ENCODE results near the gene CDH10.

Gene CDH10

GRCh38 chr5:24615159-24615558, 29.6 kb downstream of the CDH10 start:
- H3K4me3 ChIP-seq (ENCODE audit: low read depth, low read length), result no peak overlapping the region
- TF ChIP-seq, protein P1, sequence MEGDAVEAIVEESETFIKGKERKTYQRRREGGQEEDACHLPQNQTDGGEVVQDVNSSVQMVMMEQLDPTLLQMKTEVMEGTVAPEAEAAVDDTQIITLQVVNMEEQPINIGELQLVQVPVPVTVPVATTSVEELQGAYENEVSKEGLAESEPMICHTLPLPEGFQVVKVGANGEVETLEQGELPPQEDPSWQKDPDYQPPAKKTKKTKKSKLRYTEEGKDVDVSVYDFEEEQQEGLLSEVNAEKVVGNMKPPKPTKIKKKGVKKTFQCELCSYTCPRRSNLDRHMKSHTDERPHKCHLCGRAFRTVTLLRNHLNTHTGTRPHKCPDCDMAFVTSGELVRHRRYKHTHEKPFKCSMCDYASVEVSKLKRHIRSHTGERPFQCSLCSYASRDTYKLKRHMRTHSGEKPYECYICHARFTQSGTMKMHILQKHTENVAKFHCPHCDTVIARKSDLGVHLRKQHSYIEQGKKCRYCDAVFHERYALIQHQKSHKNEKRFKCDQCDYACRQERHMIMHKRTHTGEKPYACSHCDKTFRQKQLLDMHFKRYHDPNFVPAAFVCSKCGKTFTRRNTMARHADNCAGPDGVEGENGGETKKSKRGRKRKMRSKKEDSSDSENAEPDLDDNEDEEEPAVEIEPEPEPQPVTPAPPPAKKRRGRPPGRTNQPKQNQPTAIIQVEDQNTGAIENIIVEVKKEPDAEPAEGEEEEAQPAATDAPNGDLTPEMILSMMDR (IDR thresholded peaks at IDR 0.05; ENCODE audit: borderline replicate concordance, insufficient read depth, low read depth, low read length), result no peak

GRCh38 chr5:24609706-24610105, 35.1 kb downstream of the CDH10 start:
- TF ChIP-seq, protein P1 (IDR thresholded peaks at IDR 0.05; ENCODE audit: borderline replicate concordance, insufficient read depth, low read depth, low read length), result no peak
- H3K4me3 ChIP-seq (ENCODE audit: low read depth, low read length), result no peak overlapping the region

GRCh38 chr5:24606971-24607370, 37.8 kb downstream of the CDH10 start:
- TF ChIP-seq, protein P1 (IDR thresholded peaks at IDR 0.05; ENCODE audit: borderline replicate concordance, insufficient read depth, low read depth, low read length), result no peak

GRCh38 chr5:24602188-24602587, 42.6 kb downstream of the CDH10 start:
- TF ChIP-seq, protein P1 (IDR thresholded peaks at IDR 0.05; ENCODE audit: borderline replicate concordance, insufficient read depth, low read depth, low read length), result no peak
- no peak overlapping the region for H3K4me3 ChIP-seq (ENCODE audit: low read depth, low read length)

More at GRCh38 chr5:24606971-24607370, 37.8 kb downstream of the CDH10 start:
- no peak overlapping the region for H3K4me3 ChIP-seq (ENCODE audit: low read depth, low read length)

- no peak overlapping the region for H3K4me3 ChIP-seq (ENCODE audit: low read depth, low read length)
- TF ChIP-seq, protein P1 (IDR thresholded peaks at IDR 0.05; ENCODE audit: borderline replicate concordance, insufficient read depth, low read depth, low read length), result no peak
Observed at GRCh38 chr5:24598956-24599355, 45.8 kb downstream of the CDH10 start.

GRCh38 chr5:24595329-24595728, 49.4 kb downstream of the CDH10 start:
- TF ChIP-seq, protein P1 (IDR thresholded peaks at IDR 0.05; ENCODE audit: borderline replicate concordance, insufficient read depth, low read depth, low read length), result no peak
- no peak overlapping the region for H3K4me3 ChIP-seq (ENCODE audit: low read depth, low read length)

GRCh38 chr5:24591426-24591825, 53.4 kb downstream of the CDH10 start:
- TF ChIP-seq, protein P1 (IDR thresholded peaks at IDR 0.05; ENCODE audit: borderline replicate concordance, insufficient read depth, low read depth, low read length), result no peak
- no peak overlapping the region for H3K4me3 ChIP-seq (ENCODE audit: low read depth, low read length)

Data from GM12875 (cell line).